Measurements from ENCODE around the gene SGPL1.

SGPL1 gene

DNA sequence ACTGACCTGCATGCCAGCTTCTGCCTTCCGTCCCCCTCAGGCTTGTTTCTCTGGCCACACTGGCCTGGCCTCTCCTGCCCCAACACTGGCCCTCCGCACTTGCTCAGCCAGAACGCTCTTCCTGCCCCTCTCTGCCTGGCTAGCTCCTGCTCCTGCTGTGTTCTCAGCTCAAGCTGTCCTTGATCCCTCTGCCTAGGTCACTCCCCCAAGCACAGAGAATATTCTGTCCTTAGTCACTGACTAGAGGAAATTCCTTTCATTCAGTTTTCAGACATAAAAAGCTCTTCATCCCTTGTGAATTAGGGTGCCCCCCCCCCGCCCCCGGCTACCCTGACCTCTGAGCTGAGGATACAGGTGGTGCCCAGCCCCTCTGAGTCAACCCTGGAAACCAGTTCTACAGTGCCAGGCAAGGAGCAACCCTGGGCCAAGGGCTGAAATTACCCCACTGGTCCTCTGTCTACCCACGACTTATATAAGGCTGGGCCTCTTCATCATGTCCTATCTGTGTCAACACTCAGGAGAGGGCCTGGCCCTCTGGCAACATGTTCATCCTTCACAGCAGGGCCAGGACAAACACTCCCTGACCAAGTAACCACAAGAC is 6.6 kb upstream of the SGPL1 start:
- Histone ChIP-seq H3K4me1 (ENCODE audit: insufficient read depth, low read length) (no peaks in the 10 kb centered on the region), H3K9me3 (ENCODE audit: low read length) (no peaks in the 10 kb centered on the region), H3K4me3 (ENCODE audit: low read length) (no peak overlapping the region), H2AFZ (ENCODE audit: low read depth, low read length) (no peak overlapping the region), H3K27me3 (ENCODE audit: insufficient read depth, low read length) (peaks cover 4% of the 10 kb centered on the region), H3K36me3 (ENCODE audit: insufficient read depth, low read length) (no peaks in the 10 kb centered on the region)

DNA sequence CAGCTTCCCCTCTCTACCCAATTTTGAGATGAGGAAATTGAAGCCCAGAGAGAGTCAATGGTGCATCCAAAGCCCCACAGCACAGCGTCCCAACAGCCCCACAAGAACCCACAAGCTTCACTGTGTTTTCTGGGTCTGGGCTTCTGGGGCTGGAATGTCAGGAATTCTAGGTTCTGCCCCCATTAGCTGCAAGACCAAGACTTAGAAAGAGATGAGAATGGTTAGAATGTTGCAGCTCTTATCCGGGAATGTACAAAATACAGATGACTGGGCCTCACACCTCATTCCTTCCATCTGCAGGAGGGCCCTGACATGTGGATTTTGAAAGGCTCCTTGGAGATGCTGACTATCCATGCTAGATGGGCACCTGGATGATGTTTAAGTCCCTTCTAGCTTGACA is 6.0 kb upstream of the SGPL1 start:
- Histone ChIP-seq H3K36me3 (ENCODE audit: insufficient read depth, low read length) (no peaks in the 10 kb centered on the region), H3K4me1 (ENCODE audit: insufficient read depth, low read length) (no peaks in the 10 kb centered on the region), H2AFZ (ENCODE audit: low read depth, low read length) (no peak overlapping the region)

GRCh38 chr10:70810967-70811366 is 4.8 kb upstream of the SGPL1 start:
- Histone ChIP-seq H3K36me3 (ENCODE audit: insufficient read depth, low read length) (no peaks in the 10 kb centered on the region), H3K9me3 (ENCODE audit: low read length) (no peaks in the 10 kb centered on the region), H2AFZ (ENCODE audit: low read depth, low read length) (no peak overlapping the region), H3K27me3 (ENCODE audit: insufficient read depth, low read length) (peaks cover 4% of the 10 kb centered on the region), H3K4me1 (ENCODE audit: insufficient read depth, low read length) (no peaks in the 10 kb centered on the region), H3K4me3 (ENCODE audit: low read length) (no peak overlapping the region)

More for the DNA sequence above, 6.0 kb upstream of the SGPL1 start:
- no peak overlapping the region for H3K4me3 ChIP-seq (ENCODE audit: low read length)
- H3K27me3 ChIP-seq (ENCODE audit: insufficient read depth, low read length) = peaks cover 4% of the 10 kb centered on the region
- H3K9me3 ChIP-seq (ENCODE audit: low read length) = no peaks in the 10 kb centered on the region

DNA sequence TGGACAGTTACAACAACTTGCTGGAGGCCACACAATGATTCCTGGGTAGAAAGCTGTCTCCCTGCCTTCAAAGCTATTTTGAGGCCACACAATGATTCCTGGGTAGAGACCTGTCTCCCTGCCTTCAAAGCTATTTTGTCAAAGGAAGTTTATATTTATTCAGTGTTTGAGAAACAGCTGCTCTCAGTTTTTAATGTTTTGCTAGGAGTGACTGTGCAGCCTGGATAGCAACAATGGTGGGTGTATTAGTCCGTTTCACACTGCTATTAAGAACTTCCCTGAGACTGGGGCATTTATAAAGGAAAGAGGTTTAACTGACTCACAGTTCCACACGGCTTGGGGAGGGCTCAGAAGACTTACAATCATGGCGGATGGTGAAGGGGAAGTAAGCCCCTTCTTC is 3.9 kb upstream of the SGPL1 start:
- Histone ChIP-seq H3K4me1 (ENCODE audit: insufficient read depth, low read length) (no peaks in the 10 kb centered on the region), H3K9me3 (ENCODE audit: low read length) (no peaks in the 10 kb centered on the region), H3K27me3 (ENCODE audit: insufficient read depth, low read length) (peaks cover under 1% of the 10 kb centered on the region), H3K36me3 (ENCODE audit: insufficient read depth, low read length) (no peaks in the 10 kb centered on the region), H2AFZ (ENCODE audit: low read depth, low read length) (no peak overlapping the region), H3K4me3 (ENCODE audit: low read length) (no peak overlapping the region)

DNA sequence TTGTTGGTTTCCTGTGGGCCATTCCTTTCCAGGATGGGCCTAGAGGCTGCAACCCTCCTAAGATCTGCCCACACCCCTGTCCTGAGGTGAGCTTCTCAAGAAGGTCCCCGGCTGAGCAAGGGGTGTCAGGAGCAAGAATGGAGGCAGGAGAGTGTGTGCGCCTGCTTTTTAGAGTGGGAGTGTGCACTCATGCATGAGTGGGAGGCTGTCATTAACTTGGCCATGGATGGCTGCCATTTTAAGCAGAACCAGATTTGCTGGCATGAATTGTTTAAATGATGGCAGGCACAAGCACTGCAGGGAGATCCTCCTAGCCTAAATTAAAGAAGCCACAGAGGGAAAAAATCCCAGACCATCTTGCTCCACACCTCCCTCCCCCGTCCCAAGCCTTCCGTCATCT is 2.9 kb upstream of the SGPL1 start:
- H3K36me3 ChIP-seq (ENCODE audit: insufficient read depth, low read length) = peaks cover 5% of the 10 kb centered on the region
- no peaks in the 10 kb centered on the region for H3K27me3 ChIP-seq (ENCODE audit: insufficient read depth, low read length)
- H2AFZ ChIP-seq (ENCODE audit: low read depth, low read length) = no peak overlapping the region
- H3K4me1 ChIP-seq (ENCODE audit: insufficient read depth, low read length) = no peaks in the 10 kb centered on the region
- H3K9me3 ChIP-seq (ENCODE audit: low read length) = no peaks in the 10 kb centered on the region
- no peak overlapping the region for H3K4me3 ChIP-seq (ENCODE audit: low read length)

DNA sequence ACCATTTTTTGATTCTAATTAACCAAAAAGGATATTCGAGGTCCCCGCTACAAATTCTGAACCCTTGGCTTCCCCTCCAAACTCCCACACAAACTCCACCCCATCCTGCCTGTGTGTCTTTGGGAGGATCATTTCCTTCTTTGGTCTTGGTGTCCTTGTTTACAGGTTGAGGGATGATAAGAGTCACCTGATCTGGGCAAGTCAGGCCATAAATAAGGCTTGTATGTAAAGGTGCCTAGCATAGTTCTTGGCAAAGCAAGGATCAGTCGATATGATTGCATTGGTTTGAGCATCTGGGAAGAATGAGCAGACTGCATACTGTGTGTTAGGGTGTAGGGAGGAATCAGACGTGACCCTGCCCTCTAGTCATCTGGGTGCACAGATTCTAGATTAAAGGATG is 1.6 kb upstream of the SGPL1 start:
- Histone ChIP-seq H3K4me1 (ENCODE audit: insufficient read depth, low read length) (no peaks in the 10 kb centered on the region), H3K4me3 (ENCODE audit: low read length) (no peak overlapping the region), H3K27me3 (ENCODE audit: insufficient read depth, low read length) (no peaks in the 10 kb centered on the region), H3K36me3 (ENCODE audit: insufficient read depth, low read length) (peaks cover 15% of the 10 kb centered on the region), H2AFZ (ENCODE audit: low read depth, low read length) (no peak overlapping the region), H3K9me3 (ENCODE audit: low read length) (no peaks in the 10 kb centered on the region)

DNA sequence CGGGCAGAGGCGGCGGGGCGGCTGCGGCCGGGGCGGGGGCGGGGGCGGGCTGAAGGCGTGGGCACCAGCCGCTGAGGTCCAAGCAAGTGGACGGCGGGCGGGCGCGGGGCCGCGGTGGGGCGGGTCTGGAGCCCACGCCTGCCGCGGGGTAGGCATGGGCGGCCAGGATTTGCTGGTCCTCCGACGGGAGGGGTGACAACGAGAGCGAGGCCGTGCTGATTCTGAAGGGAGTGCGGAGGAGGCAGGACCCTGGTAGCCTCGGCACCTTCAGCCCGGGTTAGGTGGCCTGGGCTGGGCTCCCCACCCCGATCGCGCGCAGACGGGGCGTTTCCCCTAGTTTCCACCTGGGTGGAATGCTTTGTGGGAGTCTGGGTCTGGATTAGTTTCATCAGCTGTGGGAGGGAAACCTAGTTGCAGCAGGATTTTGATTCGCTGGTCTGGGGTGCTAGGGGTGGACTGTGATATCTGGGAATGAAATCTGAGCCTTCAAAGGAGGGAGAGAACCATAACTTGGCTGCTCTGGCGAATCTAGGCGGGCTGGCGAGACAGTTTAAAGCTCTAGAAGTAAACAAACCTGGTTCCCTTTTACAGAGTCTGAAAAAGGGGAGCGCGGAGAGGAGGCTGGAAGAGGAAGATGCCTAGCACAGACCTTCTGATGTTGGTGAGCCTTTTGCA is 609 bp downstream of the SGPL1 start:
- H3K36me3 ChIP-seq (ENCODE audit: insufficient read depth, low read length) = peaks cover 23% of the 10 kb centered on the region
- peaks cover 4% of the 10 kb centered on the region for H3K4me1 ChIP-seq (ENCODE audit: insufficient read depth, low read length)
- H3K9me3 ChIP-seq (ENCODE audit: low read length) = no peaks in the 10 kb centered on the region
- H3K27me3 ChIP-seq (ENCODE audit: insufficient read depth, low read length) = no peaks in the 10 kb centered on the region
- H2AFZ ChIP-seq (ENCODE audit: low read depth, low read length) = peak overlapping the region; percentile 64
- H3K4me3 ChIP-seq (ENCODE audit: low read length) = peak overlapping the region; percentile 98

- H3K4me3 ChIP-seq (ENCODE audit: low read length) = no peak overlapping the region
- H3K36me3 ChIP-seq (ENCODE audit: insufficient read depth, low read length) = peaks cover 41% of the 10 kb centered on the region
- H3K27me3 ChIP-seq (ENCODE audit: insufficient read depth, low read length) = no peaks in the 10 kb centered on the region
- peaks cover 11% of the 10 kb centered on the region for H3K4me1 ChIP-seq (ENCODE audit: insufficient read depth, low read length)
- no peak overlapping the region for H2AFZ ChIP-seq (ENCODE audit: low read depth, low read length)
- H3K9me3 ChIP-seq (ENCODE audit: low read length) = no peaks in the 10 kb centered on the region
These were observed 5.4 kb downstream of the SGPL1 start for GRCh38 chr10:70820976-70821750.

DNA sequence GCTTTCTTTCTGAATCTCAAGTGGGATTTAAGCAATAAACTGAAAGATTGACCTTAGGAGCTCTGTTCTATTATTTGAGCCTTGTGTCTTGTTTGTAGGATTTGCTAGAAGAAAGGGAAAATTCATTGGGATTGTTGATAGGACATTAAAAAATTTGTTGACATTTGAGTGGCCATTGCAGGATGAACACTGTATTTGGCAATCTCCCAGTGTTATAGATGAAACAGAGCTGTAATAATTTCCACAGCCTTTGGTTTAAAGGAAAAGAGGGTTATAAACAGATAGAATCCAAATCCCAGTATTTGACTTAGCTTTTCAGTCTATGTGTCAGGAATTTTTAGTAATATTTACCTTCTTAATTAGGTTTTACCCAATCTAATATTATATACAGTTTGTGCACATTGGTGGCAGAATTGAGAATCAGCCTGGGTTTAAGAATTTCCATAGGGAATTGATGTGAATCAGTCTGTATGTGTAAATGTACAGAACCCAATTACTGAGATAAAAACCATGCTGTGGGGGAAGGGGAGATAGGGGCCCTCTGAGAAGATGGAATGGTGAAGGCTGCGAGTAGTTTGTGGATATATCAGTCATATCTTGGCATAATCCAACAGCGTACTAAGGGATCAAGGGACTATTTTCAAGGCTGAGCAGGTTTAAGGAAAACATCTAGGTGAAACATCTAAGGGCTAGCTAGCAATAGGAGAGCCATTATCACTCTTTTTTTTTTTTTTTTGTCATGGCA is 6.5 kb downstream of the SGPL1 start:
- H3K4me1 ChIP-seq (ENCODE audit: insufficient read depth, low read length) = peaks cover 11% of the 10 kb centered on the region
- no peak overlapping the region for H2AFZ ChIP-seq (ENCODE audit: low read depth, low read length)
- no peak overlapping the region for H3K4me3 ChIP-seq (ENCODE audit: low read length)
- peaks cover 45% of the 10 kb centered on the region for H3K36me3 ChIP-seq (ENCODE audit: insufficient read depth, low read length)
- no peaks in the 10 kb centered on the region for H3K27me3 ChIP-seq (ENCODE audit: insufficient read depth, low read length)
- no peaks in the 10 kb centered on the region for H3K9me3 ChIP-seq (ENCODE audit: low read length)

DNA sequence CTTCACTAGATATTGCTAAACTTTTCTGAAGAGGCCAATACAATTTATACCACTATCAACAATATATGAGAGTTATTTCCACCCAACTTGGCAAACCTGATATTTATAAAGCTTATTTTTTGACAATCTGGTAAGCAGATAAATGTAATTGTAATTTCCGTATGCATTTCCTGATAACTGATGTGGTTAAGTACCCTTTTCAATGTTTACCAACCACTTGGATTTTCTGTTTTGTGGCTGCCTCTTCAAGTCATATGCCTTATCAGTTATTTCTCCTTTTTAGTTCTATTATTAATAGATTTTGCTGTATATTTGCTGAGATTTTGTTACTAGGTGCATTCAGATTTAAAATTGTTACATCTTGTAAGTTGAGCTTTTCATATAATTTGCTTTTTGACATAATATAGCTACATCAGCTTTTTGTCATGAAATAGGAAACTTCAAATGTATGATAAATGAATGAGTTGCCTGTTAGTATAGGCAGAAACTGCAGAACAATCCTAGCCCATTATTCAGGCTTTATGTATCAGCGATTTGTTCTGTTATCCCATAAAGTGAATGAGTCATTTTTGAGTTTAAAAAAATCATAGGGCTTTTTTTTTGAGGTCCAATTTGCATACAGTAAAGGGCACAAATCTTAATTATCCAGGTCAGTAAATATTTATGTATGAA is 11.5 kb downstream of the SGPL1 start:
- H3K9me3 ChIP-seq (ENCODE audit: low read length) = no peaks in the 10 kb centered on the region
- peaks cover 29% of the 10 kb centered on the region for H3K36me3 ChIP-seq (ENCODE audit: insufficient read depth, low read length)
- no peak overlapping the region for H3K4me3 ChIP-seq (ENCODE audit: low read length)
- H3K4me1 ChIP-seq (ENCODE audit: insufficient read depth, low read length) = no peaks in the 10 kb centered on the region
- H3K27me3 ChIP-seq (ENCODE audit: insufficient read depth, low read length) = no peaks in the 10 kb centered on the region
- H2AFZ ChIP-seq (ENCODE audit: low read depth, low read length) = no peak overlapping the region

DNA sequence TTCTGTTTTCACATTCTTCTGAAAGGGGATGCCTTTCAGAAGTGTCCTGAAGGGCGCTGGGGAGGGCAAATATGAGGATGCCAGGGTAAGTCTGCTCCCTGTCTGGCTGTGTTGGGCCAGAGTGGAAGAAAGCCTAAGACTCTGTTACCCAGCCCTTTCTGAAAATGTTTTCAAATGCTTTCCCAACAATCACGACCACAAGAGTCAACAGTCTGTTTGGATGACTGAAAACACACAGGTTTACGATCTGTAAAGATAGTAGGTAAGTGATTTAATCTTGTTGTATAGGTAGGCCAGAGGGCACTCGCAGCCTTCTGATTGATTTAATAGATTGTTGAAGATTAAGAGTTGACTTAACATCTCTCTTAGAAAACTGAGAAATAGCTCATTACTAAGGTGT is 13.2 kb downstream of the SGPL1 start:
- Histone ChIP-seq H3K27me3 (ENCODE audit: insufficient read depth, low read length) (no peaks in the 10 kb centered on the region), H3K9me3 (ENCODE audit: low read length) (no peaks in the 10 kb centered on the region), H2AFZ (ENCODE audit: low read depth, low read length) (no peak overlapping the region), H3K4me1 (ENCODE audit: insufficient read depth, low read length) (no peaks in the 10 kb centered on the region), H3K36me3 (ENCODE audit: insufficient read depth, low read length) (peaks cover 29% of the 10 kb centered on the region), H3K4me3 (ENCODE audit: low read length) (no peak overlapping the region)

DNA sequence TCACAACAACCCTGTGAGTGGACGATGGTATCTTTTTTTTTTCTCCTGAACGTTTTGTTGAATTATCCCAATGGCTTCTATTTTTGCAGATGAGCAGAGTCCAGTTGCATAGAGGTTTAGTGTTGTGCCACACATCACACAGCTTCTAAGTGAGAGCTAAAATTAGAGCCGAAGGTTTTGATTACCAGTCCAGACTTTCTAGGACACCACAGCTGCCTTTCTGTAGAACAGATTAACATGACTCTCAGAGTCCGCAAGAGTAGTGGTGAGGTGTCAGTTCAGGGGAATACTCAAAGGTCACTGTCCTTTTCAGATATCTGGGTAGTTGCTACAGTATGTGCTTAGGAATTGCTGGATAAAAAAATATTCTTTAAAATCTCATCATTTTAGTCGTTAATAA is 13.8 kb downstream of the SGPL1 start:
- Histone ChIP-seq H3K9me3 (ENCODE audit: low read length) (no peaks in the 10 kb centered on the region), H3K36me3 (ENCODE audit: insufficient read depth, low read length) (peaks cover 29% of the 10 kb centered on the region), H2AFZ (ENCODE audit: low read depth, low read length) (no peak overlapping the region), H3K4me1 (ENCODE audit: insufficient read depth, low read length) (no peaks in the 10 kb centered on the region), H3K27me3 (ENCODE audit: insufficient read depth, low read length) (no peaks in the 10 kb centered on the region), H3K4me3 (ENCODE audit: low read length) (no peak overlapping the region)
